H1 (cell line): ENCODE measurements around the gene ZNF804B. TPM values are rescaled to one million over a fixed set of nuclear protein-coding genes. Genes with fewer than 3 reads are reported as not detected.

Experiments used
- BACH1 ChIP-seq: IDR thresholded peaks from 2 replicates; pipeline ENCODE4 v1.6.1; 2012; ENCODE audit warnings: low read length, improper control_type of control experiment
- CTCF ChIP-seq, 3 experiments: IDR thresholded peaks; 1 replicate in 2 of 3; 2 replicates in 1 of 3; pipeline versions ENCODE4 v1.5.1 to v1.6.1; 2011; ENCODE audit warnings: low read length in 3 of 3, mild to moderate bottlenecking in 3 of 3, inconsistent platforms in 2 of 3, low read depth in 1 of 3, moderate library complexity in 1 of 3; ENCODE audit not compliant: insufficient read depth in 1 of 3; ENCODE audit errors: control extremely low read depth in 1 of 3
- EP300 ChIP-seq, 2 experiments: IDR thresholded peaks; 1 replicate in 1 of 2; 2 replicates in 1 of 2; pipeline ENCODE4 v1.6.1; 2011 to 2012; ENCODE audit warnings: low read depth in 2 of 2, low read length in 2 of 2, mild to moderate bottlenecking in 2 of 2, borderline replicate concordance in 1 of 2, inconsistent platforms in 1 of 2, moderate library complexity in 1 of 2
- GTF2F1 ChIP-seq: IDR thresholded peaks from 2 replicates; pipeline ENCODE4 v1.6.1; 2012; ENCODE audit warnings: low read depth, low read length, improper control_type of control experiment, borderline replicate concordance
- SIN3A ChIP-seq, 2 experiments: IDR thresholded peaks in 1 of 2; conservative IDR thresholded peaks in 1 of 2; 2 replicates each; pipeline ENCODE4 v1.6.1; 2011 to 2012; ENCODE audit warnings: low read length in 2 of 2, improper control_type of control experiment in 1 of 2, low read depth in 1 of 2, mild to moderate bottlenecking in 1 of 2
- SUZ12 ChIP-seq: fragments of 200-600 bp; sonication (generic); IDR thresholded peaks from 2 replicates; pipeline ENCODE4 v1.6.1; 2012; ENCODE audit warnings: mild to moderate bottlenecking, inconsistent platforms, low read length, moderate library complexity, mixed read lengths
- TEAD4 ChIP-seq: IDR thresholded peaks from 2 replicates; pipeline ENCODE4 v1.6.1; 2012; ENCODE audit warnings: low read depth, low read length, inconsistent platforms, mixed read lengths
- polyA plus RNA-seq, 7 experiments: library from polyadenylated mRNA; depleted of rRNA in 3 of 7; stranded (reverse) in 5 of 7; unstranded in 2 of 7; fragments of >200 nt in 5 of 7; fragments of 200-250 nt in 2 of 7; gene quantifications; 1 replicate in 5 of 7; 2 replicates in 1 of 7; 4 replicates in 1 of 7; pipeline versions ENCODE4 v1.2.1 to v1.2.3, GENCODE V29; 2011 to 2013; ENCODE audit warnings: missing spikeins in 2 of 7, mixed read lengths in 2 of 7
- total RNA-seq: library from RNA; stranded (reverse); fragmentation: NEBNext Ultra II Directional; extraction: Animal tissue kit (Norgen Biotek cat#: 25700); gene quantifications from 2 replicates; pipeline ENCODE4 v1.2.1, GENCODE V29; 2021

Gene ZNF804B
- total and polyA plus RNA-seq, 2 of the 8 experiments (the other 6 are each of a cell fraction or from before 2014, with no cell fraction given), result not detected

GRCh38 chr7:89133819-89134218 lies 374.3 kb downstream of the ZNF804B start (continued):
- TF ChIP-seq EP300 (IDR thresholded peaks at IDR 0.05; ENCODE audit: borderline replicate concordance in 1 of 2, low read depth in 2 of 2, low read length in 2 of 2), result no peak
- TF ChIP-seq BACH1, result no peak
- no peak for TF ChIP-seq SIN3A (conservative IDR thresholded peaks at IDR 0.05 in 1 of 2, IDR thresholded peaks at IDR 0.05 in 1 of 2; ENCODE audit: low read depth in 1 of 2, low read length in 2 of 2)
- TF ChIP-seq SUZ12, result no peak
- no peak for TF ChIP-seq GTF2F1
- TF ChIP-seq TEAD4, result no peak
- no peak for TF ChIP-seq CTCF (IDR thresholded peaks at IDR 0.05; ENCODE audit: control extremely low read depth in 1 of 3, insufficient read depth in 1 of 3, low read depth in 1 of 3, low read length in 3 of 3)
